Loucy (cell line): Measurements from ENCODE around the gene SARNP.

Experiments used
- EZH2phosphoT487 ChIP-seq: fragments of 200-600 bp; IDR thresholded peaks from 2 replicates; pipeline ENCODE4 v1.6.1; 2018; ENCODE audit warnings: antibody characterized with exemption, mild to moderate bottlenecking, moderate library complexity, borderline replicate concordance
- TF ChIP-seq, protein P1 (sequence below): fragments of 200-600 bp; sonication (generic); conservative IDR thresholded peaks from 2 replicates; pipeline ENCODE4 v1.5.1; 2014; ENCODE audit warnings: mild to moderate bottlenecking, antibody characterized with exemption, low read length

GRCh38 chr12:55838361-55838760 is 20.8 kb upstream of the SARNP start:
- TF ChIP-seq, protein P1, sequence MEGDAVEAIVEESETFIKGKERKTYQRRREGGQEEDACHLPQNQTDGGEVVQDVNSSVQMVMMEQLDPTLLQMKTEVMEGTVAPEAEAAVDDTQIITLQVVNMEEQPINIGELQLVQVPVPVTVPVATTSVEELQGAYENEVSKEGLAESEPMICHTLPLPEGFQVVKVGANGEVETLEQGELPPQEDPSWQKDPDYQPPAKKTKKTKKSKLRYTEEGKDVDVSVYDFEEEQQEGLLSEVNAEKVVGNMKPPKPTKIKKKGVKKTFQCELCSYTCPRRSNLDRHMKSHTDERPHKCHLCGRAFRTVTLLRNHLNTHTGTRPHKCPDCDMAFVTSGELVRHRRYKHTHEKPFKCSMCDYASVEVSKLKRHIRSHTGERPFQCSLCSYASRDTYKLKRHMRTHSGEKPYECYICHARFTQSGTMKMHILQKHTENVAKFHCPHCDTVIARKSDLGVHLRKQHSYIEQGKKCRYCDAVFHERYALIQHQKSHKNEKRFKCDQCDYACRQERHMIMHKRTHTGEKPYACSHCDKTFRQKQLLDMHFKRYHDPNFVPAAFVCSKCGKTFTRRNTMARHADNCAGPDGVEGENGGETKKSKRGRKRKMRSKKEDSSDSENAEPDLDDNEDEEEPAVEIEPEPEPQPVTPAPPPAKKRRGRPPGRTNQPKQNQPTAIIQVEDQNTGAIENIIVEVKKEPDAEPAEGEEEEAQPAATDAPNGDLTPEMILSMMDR, result no peak
- no peak for TF ChIP-seq EZH2phosphoT487
